Chondrocyte (in vitro differentiated cells): ENCODE data around the gene CACNG4. TPM values are rescaled to one million over a fixed set of nuclear protein-coding genes. Genes with fewer than 3 reads are reported as not detected.

ENCODE experiments used
- DNase-seq: peaks from one replicate; pipeline ENCODE4 v3.0.0; 2021; ENCODE audit warnings: mixed read lengths, low spot score
- H3K27ac Mint-ChIP-seq: one replicate; pipeline ENCODE4 v1.8.0; 2021; ENCODE audit warnings: mild to moderate bottlenecking, moderate library complexity, mixed read lengths; ENCODE audit not compliant: unreplicated experiment
- H3K27me3 Mint-ChIP-seq: 2 replicates; pipeline ENCODE4 v1.8.0; 2021; ENCODE audit warnings: low read depth, mixed read lengths
- H3K36me3 Mint-ChIP-seq: 2 replicates; pipeline ENCODE4 v1.8.0; 2021; ENCODE audit warnings: low read depth, mixed read lengths
- H3K4me1 Mint-ChIP-seq: 2 replicates; pipeline ENCODE4 v1.8.0; 2021; ENCODE audit warnings: low read depth, mild to moderate bottlenecking, mixed read lengths
- H3K4me3 Mint-ChIP-seq: one replicate; pipeline ENCODE4 v1.8.0; 2021; ENCODE audit warnings: mild to moderate bottlenecking, moderate library complexity, mixed read lengths; ENCODE audit not compliant: unreplicated experiment
- H3K9me3 Mint-ChIP-seq: 2 replicates; pipeline ENCODE4 v1.8.0; 2021; ENCODE audit warnings: low read depth, mixed read lengths
- total RNA-seq: library from RNA; stranded (reverse); gene quantifications from 3 replicates; pipeline ENCODE4 v1.2.1, GENCODE V29; 2021
- TF ChIP-seq, protein P1 (sequence below): fragments of 200-600 bp; sonication (generic); IDR thresholded peaks from 2 replicates; pipeline ENCODE4 v1.5.0; 2021; ENCODE audit warnings: antibody characterized with exemption, mild to moderate bottlenecking, moderate library complexity

Gene CACNG4
- total RNA-seq, 1 donor from 2014 or later: 2.9 TPM

DNA sequence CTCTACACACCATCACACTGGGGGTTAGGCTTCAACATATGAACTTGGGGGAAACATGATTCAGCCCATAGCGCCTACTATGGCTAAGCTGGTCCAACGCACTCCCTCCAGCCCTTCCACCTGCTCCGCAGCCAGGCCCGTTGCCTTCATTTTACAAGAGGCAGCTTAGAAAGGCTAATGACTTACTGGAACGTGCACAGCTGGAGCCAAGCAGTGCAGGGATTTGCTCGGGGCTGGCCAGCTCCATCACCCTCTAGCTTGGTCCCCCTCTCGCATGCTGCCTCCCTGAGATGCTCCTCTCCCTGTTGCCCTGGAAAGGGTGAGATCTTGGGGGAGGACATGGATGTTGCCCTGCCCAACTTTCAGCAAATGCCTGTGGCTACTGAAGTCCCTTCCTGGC, 77.0 kb downstream of the CACNG4 start:
- no peak for DNase-seq
- no peaks in the 10 kb centered on the region for H3K9me3 Mint-ChIP-seq
- H3K4me3 Mint-ChIP-seq: no peak overlapping the region
- no peak overlapping the region for H3K27ac Mint-ChIP-seq
- TF ChIP-seq, protein P1, sequence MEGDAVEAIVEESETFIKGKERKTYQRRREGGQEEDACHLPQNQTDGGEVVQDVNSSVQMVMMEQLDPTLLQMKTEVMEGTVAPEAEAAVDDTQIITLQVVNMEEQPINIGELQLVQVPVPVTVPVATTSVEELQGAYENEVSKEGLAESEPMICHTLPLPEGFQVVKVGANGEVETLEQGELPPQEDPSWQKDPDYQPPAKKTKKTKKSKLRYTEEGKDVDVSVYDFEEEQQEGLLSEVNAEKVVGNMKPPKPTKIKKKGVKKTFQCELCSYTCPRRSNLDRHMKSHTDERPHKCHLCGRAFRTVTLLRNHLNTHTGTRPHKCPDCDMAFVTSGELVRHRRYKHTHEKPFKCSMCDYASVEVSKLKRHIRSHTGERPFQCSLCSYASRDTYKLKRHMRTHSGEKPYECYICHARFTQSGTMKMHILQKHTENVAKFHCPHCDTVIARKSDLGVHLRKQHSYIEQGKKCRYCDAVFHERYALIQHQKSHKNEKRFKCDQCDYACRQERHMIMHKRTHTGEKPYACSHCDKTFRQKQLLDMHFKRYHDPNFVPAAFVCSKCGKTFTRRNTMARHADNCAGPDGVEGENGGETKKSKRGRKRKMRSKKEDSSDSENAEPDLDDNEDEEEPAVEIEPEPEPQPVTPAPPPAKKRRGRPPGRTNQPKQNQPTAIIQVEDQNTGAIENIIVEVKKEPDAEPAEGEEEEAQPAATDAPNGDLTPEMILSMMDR: no peak
- no peaks in the 10 kb centered on the region for H3K4me1 Mint-ChIP-seq
- H3K36me3 Mint-ChIP-seq: no peaks in the 10 kb centered on the region
- peaks cover 17% of the 10 kb centered on the region for H3K27me3 Mint-ChIP-seq

DNA sequence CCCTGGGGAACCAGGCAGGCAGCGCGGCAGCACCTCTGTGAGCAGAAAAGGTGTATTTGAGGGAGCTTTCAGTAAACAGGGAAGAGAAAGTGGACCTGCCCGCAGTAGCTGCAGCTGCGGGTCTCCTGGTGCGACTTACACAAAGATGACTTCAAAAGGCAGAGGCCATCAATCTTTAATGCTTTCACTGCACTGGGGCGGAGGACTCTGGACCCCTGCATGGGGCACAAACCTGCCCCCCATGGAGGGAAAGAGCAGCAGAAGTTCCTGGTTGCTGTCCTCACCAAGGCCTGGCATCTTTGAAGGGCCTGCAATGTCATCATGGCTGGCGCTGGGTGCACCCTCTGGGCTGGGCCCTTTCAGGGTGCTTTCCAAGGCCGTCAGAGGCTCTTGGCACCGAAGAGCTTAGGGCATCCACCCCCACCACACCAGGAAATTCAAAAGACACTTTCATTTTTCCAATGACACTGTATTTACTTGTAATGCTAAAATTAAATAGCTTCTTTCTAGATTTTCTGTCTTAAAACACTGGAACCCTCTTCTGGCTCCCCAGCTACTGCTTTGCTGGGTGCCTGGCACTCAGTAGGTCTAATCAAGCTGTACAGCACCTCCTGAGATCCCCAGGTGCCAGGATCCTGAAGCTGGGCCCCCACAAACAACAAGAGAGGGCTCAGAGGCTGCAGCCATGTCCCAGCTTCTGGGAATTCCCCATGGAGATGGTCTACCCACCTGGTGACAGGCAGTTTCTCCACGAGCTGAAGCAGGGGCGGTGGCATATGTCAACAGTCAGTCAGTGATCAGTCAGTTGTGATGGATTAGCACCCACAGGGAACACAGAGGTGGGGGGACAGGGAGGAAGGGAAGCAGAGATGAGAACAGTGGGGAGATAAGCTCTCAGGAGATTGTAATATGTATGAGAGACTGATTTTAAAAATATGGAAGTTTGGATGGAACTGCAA, 77.7 kb downstream of the CACNG4 start:
- TF ChIP-seq, protein P1: no peak
- H3K36me3 Mint-ChIP-seq: no peaks in the 10 kb centered on the region
- H3K4me3 Mint-ChIP-seq: no peak overlapping the region
- H3K27me3 Mint-ChIP-seq: peaks cover 21% of the 10 kb centered on the region
- H3K4me1 Mint-ChIP-seq: no peaks in the 10 kb centered on the region
- no peak overlapping the region for H3K27ac Mint-ChIP-seq
- DNase-seq: no peak
- H3K9me3 Mint-ChIP-seq: no peaks in the 10 kb centered on the region

DNA sequence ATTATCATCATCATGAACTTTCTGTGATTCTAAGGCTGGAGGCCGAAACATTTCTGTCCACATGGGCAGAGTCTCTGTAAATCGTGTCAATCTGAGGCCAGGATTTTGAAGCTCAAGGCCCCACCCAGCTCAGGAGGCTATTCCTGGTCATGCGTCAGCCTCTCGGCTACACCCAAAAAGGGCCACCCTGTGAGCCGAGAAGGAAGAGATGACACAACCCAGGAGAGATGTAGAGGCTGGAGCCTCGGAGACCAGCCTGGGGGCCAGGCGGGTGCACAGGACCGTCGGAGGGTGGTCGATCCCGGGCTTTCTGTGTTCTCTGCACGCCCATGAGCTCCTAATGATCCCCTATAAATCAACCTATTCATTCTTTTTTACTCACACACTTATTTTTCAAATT, 78.8 kb downstream of the CACNG4 start:
- Mint-ChIP-seq H3K27ac (no peak overlapping the region), H3K36me3 (peaks cover 2% of the 10 kb centered on the region), H3K9me3 (peaks cover 9% of the 10 kb centered on the region), H3K27me3 (peaks cover 22% of the 10 kb centered on the region), H3K4me1 (no peaks in the 10 kb centered on the region), H3K4me3 (no peak overlapping the region)
- TF ChIP-seq, protein P1: no peak
- DNase-seq: no peak

DNA sequence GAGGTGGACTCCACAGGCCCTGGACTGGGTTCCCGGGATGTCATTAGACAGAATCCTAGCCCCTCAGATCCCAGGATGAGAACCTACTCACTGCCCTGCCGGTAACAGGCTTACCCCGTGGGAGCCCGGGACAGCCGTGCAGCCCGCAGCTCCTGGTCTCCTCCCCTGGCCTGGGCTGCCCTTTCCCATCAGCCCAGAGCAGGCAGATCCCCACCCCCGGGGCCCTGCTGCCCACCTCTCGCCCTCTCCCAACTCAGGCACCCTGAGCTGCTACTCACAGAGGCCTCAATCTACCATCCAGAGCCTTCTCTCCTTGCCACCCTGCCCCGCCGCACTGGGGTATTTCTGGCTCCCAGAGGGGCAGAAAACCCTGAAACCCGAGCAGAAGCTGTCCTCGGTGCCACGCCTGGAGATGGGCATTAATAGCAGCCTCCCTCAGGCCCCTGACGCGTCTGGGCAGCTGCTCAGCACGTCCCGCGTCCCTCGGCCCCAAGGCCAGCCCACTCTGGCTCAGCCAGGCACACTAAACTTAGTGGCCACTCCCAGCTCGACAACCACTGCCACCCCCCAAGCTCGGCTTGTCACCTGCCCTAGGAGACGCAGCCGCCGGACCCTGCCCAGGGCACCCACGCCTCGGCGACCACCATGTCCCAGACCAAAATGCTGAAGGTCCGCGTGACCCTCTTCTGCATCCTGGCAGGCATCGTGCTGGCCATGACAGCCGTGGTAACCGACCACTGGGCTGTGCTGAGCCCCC, 79.7 kb downstream of the CACNG4 start, which contains the start of gene CACNG1:
Gene CACNG1, plus strand, starts transcription at position 539 of the 757 bp plus-strand sequence. Its CDS starts 107 bp downstream, at position 646.
- H3K4me3 Mint-ChIP-seq: no peak within 1 kb of the TSS
- DNase-seq: no peak
- TF ChIP-seq, protein P1: no peak
- H3K4me1 Mint-ChIP-seq: no peaks in the 10 kb centered on the region
- H3K36me3 Mint-ChIP-seq: peaks cover 9% of the 10 kb centered on the region
- H3K27me3 Mint-ChIP-seq: peaks cover 18% of the 10 kb centered on the region
- peaks cover 18% of the 10 kb centered on the region for H3K9me3 Mint-ChIP-seq
- H3K27ac Mint-ChIP-seq: no peak within 1 kb of the TSS

DNA sequence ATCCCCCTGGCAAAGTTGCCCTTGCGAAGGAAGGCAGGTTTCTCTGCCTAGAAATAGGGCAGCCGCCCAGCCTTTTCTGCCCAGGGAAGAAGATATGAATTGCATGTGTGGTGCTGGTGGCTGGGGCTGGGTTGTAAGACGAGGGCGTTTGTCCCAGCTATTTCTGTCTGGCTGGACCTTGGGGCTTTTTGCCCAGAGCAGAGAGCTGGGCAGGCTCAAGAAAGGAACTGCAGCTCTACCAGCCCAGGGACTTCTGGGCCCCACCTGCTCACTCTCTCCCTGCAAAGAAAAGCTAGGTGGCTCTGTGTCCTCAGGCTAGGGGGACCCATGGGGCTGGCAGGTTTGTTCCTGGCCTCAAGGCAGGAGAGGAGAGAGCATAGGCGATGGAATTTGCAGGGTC, 80.4 kb downstream of the CACNG4 start:
- H3K4me1 Mint-ChIP-seq: no peaks in the 10 kb centered on the region
- H3K27me3 Mint-ChIP-seq: peaks cover 18% of the 10 kb centered on the region
- TF ChIP-seq, protein P1: no peak
- H3K27ac Mint-ChIP-seq: no peak overlapping the region
- no peak for DNase-seq
- H3K9me3 Mint-ChIP-seq: peaks cover 22% of the 10 kb centered on the region
- peaks cover 9% of the 10 kb centered on the region for H3K36me3 Mint-ChIP-seq
- no peak overlapping the region for H3K4me3 Mint-ChIP-seq
